HG03196 (cell line): Measurements from ENCODE around the gene SLAIN1.

Experiments used
- ATAC-seq: cut with Tn5 transposase; IDR thresholded peaks from one replicate; pipeline ENCODE4 v1.9.1; 2021; ENCODE audit not compliant: unreplicated experiment

Gene SLAIN1

DNA sequence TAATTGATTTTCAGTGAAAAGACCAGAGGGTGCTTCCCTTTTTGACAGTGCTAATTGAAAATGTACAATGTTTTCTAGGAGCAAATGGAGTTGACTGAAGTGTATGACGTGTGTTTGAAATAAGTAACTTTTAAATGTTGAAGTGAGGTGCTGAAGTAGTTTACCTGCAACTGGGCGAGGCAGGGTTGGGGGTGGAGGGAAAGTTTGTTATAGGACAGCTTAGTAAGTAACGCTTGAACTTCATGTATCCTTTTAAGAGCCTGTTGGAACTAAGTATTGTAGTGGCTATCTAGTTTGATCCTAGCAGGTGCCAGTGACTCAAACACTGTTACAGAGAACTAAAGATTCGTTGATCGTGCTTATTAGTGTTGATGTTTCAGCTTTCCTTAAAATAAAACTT, 5.9 kb downstream of the SLAIN1 start:
- no peak for ATAC-seq

- no peak for ATAC-seq
Observed at GRCh38 chr13:77714119-77714755, 16.8 kb downstream of the SLAIN1 start.

DNA sequence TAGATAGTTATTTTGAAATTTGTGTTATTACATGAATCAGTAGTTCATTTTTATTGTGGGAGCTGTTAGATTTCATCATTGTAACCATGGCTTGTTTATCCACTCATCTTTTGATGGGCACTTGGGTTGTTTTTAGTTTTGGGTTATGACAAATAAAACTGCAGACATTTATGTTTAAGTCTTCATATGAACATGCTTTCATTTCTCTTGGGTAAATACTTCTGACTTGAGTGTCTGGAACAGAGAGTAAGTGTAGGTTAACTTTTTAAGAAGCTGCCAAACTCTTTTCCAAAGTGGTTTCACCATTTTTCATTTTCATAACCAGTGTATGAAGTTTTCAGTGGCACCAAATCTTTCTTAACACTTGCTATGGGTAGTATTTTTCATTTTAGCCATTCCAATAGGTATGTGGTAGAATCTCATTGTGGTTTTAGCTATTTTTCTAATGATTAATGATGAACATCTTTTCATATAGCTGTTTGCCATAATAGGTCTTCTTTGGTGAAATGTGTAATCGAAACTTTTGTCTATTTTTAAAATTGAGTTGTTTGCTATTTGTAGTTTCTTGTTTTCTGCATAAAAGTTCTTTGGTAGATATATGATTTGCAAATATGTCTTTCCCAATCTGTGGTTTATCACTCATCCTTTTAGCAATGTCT, 17.9 kb downstream of the SLAIN1 start:
- peak; percentile 55 for ATAC-seq

DNA sequence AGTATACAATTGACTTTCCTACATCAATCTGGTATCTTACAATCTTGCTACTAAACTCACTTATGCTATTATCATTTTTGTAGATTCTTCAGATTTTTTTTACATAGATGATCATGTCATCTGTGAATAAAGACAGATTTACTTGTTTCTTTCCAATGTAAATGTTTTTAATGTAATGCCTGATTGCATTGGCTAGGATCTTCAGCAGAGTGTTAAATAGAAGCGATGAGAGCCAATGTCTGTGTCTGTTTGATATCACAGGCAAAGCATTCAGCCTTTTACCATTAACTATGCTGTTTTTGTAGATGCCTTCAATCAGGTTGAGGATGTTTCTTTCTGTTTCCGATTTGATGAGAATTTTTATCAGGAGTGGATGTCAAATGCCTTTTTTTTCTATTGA, 19.2 kb downstream of the SLAIN1 start:
- ATAC-seq: no peak

DNA sequence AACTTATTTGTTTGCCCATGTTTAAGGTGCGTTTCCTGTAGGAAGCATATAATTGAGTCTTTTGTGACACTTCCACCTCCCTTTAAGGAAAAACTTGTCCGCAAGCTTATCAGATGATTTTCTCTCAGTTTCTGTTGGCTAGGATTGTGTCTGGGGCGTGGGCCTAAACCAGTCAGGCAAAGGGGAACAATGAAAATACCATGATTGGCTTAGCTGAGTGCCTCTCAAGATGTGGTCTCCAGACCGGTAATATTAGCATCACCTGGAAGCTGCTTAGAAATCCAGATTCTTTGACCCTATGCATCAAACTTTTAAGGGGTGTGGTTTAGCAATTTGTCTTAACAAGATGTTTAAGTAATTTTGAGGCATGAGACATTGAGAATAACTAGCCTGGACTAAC, 20.0 kb downstream of the SLAIN1 start:
- ATAC-seq: no peak

- ATAC-seq: no peak
Observed at GRCh38 chr13:77719128-77719527, 21.6 kb downstream of the SLAIN1 start.

- no peak for ATAC-seq
Observed at GRCh38 chr13:77720988-77721387, 23.5 kb downstream of the SLAIN1 start.

DNA sequence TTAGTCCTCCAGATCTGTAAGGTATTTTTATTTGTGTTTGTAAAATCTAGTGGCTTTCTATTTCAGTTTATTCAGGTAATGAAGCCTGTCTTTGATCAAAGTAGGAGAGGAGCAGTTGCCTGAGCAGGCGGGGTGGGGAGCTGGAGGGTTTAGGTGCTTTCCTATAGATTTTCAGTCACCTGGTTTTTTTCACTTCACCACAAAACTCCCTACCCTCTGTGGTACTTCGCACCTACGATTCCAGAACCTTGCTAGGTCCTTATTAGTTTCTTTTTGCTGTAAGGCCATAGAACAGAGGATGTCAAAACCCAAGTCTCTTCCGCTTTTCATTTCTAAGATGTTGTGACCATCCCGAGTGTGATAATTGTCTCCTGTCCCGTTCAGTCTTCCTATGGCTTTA, 26.6 kb downstream of the SLAIN1 start:
- peak; percentile 64 for ATAC-seq

DNA sequence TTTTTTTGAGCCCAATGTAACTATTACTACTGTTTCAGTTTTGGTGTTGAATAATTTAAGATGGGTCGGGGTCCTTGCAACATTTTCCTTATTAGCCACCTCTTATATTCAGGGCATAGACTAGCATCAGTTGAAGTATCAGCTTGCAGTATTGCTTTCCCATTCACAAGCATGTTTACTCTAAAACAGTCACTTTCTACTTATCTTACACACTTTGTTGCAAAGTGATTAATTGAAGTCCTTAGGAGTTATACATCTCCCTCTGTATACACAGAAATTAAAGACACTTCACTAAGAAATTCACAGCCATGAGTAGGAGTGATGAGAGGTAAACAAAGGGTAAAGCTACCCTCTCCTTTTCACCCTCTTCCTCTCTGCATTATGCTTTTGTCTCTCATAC, 27.6 kb downstream of the SLAIN1 start:
- ATAC-seq: no peak

DNA sequence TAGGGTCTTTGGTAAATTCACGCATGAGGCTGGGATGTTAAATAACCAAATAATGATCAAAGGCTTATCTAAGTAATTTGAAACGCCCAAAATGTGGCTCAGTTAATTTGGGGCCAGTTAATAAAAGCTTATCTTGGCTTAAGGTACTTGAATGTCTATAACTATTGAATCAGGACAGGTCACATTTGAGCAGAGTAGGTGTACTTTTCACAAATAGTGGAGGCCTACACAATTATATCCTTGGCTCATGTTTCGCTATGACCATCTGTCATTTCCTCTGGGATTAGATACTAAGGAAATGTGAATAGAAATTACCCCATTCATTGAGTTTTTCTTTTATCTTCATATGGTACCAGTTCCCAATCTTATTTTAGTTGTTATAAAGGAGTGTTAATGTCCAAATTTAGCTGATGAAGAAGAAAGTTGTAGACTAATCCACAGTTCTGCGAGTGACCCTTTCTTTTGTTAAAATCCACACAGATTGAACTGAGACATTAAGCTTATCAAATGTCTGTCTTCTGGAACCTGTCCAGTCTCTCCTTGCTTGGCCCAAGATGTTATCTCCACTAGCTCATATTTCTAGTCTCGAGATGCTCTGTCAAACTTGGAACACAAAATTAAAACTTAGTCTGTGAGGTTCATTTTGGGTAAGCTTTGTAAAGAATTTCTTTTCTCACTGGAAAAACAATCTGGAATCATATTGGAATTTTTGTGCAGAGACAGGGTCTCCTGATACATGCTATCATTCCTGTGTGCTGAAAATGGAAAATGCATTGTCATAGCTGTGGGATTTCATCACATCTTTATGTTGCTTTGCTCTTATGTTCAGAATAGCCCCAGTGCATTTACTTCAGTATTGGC, 31.0 kb downstream of the SLAIN1 start:
- ATAC-seq: no peak

DNA sequence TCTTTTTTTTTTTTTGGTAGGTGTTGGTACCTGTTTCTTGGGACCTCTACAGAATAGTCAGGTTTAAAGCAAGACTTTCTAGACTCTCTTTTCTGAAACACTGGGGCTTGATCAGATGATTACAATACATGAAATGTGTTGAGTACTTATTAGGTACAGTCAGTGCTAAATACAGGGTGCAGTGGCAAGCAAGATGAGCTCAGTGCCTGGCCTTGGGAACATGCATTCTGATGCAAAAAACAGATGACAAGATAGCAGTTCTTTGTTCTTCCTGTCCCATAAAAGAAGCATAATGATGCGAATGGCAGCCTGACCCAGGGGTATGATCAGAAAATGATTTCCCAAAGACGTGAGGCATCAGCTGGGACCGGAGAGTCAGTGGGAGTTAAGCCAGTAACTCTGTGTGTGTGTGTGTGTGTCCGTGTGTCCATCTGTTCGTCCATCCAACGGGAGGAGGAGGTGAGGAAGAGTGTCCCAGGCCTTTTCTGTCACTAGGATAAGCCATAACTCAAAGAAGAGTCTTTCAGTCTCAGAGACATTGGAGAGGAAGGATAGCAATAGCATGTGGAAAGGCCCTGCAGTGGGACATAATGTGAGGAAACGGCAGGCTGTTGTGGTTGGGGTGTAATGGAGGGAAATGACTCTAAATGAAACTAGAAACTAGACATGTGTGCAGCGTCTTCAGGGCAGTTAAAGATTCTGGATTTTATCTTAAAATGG, 32.2 kb downstream of the SLAIN1 start:
- ATAC-seq: peak; percentile 97

GRCh38 chr13:77730572-77730971, 33.1 kb downstream of the SLAIN1 start:
- ATAC-seq: no peak

DNA sequence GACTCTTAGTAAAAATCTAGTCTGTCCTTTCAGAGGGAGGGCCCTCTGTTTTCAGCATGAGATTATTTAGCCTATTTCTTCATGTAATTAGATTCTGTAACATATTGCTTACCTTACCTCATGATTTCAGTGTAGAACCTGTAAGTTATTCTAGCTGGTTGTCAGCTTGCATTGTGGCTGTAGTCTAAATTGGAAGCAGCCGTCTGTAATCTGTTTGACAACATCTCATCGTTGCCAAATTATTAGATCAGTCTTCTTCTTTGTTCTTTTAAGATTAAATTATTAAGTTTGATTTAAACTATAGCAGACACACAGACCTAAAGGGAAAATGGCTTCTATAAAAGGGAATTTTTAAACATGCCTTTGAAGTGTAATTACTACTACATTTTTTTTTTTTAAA, 34.8 kb downstream of the SLAIN1 start:
- ATAC-seq: no peak

GRCh38 chr13:77733674-77734073, 36.2 kb downstream of the SLAIN1 start:
- ATAC-seq: no peak

- ATAC-seq: peak; percentile 84
Observed at GRCh38 chr13:77737583-77738200, 40.2 kb downstream of the SLAIN1 start.

DNA sequence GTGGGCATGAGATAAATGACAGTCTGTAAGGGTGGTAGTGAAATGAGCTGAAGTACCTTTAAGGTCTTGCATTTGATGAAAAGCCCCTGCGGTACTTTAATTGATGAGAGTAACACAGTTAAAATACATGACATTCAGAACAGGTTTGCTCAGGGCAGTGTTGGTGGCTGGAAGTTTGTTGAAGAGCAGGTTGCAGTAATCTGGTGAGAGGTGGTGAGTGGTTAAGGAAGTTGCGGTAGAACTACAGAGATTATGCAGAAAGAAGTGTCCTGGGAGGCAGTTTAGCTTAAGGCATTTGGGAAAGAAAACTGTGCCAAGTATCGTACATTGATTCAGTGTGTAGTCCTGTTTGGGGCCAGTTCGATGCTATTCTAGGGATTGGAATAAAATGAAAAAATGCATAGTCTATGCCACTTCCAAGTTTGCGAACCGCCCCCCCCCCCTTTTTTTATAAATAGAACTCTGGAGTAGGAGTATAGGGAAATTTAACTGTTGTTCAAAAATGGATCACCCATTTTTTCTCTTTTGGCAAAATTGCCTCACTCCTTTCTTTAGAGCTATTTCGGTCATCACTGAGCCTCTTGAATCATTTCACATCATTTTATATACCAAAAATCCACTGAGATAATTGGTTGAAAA, 42.7 kb downstream of the SLAIN1 start:
- no peak for ATAC-seq

- no peak for ATAC-seq
Observed at GRCh38 chr13:77740931-77741596, 43.6 kb downstream of the SLAIN1 start.

DNA sequence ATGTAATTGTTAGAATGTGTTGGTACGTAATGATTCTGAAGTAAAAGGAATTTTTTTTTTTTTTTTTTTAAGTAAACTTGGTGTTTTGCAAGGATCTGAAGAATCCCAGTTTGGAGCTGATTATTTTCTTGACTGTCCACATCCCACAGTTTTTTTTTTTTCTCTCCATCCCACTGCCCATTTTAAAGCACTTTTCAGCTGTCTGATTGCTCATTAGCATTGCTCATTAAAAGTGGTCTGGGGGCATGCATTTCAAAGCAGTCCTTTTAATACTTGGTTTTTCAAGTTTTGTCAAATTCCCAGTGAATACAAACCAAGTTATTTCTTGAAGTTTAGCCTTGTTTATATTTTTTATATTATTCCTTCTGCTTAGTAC, 44.1 kb downstream of the SLAIN1 start:
- no peak for ATAC-seq

GRCh38 chr13:77742801-77743200, 45.3 kb downstream of the SLAIN1 start:
- ATAC-seq: no peak

DNA sequence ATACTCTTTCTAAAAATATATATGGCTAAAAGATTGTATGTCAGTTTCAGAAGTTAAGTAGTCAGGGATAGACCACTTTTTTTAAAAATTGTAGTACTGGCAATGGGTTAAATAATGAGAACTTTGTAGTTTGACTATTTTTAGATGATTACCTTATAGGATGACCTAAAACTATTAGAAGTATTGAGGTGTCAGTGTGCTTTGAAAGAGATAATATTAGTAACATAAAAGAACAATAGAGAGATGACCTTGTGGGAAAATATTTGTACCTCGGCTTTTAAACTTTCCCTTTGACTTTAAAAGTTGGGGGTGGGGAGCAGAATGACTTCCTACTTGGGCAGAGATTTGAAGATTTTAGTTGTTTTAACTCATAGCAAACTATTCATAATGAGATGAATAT, 48.3 kb downstream of the SLAIN1 start:
- ATAC-seq: no peak
